GOT3 (cell line): ENCODE results near the gene CROCC.

Source experiments
- DNase-seq: peaks from one replicate; lab custom pipeline; 2025; ENCODE audit warnings: mixed read lengths; lab: John Stamatoyannopoulos, UW

The CROCC gene

DNA sequence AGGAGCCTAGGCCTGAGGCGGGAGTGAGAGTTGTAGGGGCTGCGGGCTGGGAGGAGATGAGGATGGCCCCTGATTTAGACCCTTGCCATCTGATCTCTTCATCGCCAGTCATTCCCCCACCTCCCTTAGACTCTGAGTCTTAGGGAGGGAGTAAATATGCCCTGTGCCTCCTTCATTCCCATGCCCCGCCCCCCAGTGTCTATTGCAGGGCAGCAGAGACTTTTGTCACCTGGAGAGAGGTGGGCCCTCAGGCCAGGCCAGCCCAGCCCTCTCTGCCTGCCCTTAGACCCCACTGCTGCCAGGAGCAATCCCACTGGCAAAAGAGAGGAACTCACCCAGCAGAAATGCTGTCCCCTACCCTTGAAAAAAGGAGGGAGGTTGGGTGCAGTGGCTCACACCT is 61.9 kb downstream of the CROCC start:
- DNase-seq: no peak

- peak; percentile 29 for DNase-seq
Observed at GRCh38 chr1:16984717-16985116, 63.0 kb downstream of the CROCC start.

DNA sequence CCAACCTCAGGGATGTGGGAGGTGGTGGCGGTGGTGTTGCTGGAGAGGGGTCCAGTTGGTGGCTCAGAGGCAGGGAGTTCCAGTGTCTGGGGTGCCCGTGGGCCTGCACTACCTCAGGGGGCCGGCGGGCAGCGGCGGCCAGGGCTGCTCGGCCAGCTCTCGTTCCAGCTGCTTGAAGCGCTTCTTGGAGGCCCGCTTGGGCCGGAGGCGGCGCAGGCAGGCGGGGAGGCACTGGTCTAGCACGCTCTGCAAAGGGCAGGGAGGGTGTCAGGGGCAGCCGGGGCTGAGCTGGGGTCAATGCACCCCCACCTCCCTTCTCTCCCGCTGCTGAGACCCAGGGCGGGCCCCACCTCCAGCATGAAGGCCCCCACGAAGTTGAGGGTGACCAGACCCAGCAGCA is 64.4 kb downstream of the CROCC start:
- DNase-seq: no peak

- DNase-seq: no peak
Observed at GRCh38 chr1:16986560-16986959, 64.8 kb downstream of the CROCC start.

DNA sequence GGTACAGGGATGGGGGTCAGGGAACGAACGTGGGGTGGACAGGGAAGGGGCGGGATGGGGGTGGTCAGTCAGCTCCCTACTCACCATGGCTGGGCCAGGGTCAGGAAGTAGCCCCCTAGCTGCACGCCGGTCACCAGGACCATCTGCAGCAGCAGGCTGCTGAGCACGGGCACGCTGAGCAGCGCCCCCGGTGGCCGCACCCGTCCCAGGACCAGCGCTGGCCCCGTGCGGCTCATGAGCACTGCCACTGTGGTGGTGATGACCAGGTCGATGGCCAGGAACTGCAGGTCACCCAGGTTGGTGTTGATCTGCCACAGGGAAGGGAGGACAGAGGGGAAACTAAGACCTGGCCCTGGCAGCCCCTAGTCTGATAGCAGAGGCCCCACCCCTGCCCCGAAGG is 65.2 kb downstream of the CROCC start:
- DNase-seq: no peak

DNA sequence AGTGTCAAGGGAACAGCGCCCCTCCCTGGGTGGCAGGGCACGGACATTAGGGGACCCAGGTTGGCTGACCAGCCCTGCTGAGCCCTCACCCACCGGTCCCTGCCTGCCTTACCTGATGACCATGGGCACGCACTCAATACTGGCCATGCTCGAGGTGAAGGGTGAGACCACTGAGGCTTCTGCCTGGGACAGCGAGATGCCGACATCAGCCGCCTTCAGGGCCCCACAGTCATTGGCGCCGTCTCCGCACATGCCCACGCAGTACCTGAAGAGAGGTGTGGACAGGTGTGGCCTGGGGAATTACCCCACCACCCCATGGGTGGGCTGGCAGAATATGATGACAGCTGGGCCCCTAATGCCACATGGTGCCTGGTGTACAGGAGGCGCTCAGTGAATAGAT is 66.5 kb downstream of the CROCC start:
- no peak for DNase-seq

DNA sequence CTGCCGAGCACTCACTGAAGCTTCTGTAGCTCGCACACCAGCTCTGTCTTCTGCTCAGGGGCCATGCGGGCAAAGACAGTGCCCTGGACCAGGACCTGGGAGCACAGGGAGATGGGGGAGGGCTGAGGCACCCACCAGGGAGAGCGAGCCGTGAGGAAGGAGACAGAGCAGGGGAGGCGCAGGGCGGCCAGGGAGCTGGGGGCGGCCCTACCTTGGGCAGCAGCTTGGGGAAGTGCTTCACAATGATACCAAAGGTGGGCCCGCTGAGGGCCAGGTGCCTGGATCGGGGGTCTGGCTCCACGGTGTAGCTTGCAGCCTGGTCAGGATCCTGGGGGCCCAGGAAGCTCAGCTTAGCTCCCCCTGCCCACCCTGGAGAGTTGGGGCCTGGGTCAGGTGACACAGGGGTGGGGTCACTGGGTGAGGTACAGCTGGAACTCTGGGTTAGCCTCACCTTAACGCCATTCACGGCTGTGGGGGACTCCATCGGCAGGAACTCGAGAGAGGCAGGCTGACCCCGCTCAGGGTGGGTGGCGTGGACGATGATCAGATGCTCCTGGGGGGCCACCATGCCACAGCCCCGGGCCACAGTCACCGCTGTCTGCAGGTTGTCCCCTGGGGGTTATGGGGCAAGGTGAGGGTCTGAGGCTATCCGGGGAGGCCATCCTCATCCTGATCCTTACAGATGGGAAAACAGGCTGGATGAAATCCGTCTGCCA is 68.1 kb downstream of the CROCC start:
- DNase-seq: no peak

DNA sequence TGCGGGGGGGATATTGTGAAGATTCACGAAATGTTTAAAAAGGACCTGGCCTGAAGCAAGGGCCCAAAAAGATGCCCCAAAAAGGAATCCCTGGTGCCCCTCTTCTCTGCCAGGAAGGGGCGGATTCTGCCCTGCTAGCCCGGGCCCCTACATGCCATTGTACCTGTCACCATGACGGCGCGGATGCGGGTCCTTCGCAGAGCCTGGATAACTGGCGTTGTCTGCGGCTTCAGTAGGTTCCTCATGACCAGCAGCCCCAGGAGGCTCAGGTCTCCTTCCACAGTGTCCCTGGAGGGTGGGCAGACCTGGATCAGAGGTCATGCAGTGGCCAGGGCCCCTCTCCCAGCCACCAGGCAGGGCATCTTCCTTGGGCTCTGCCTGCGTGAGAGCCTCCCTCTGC is 69.8 kb downstream of the CROCC start:
- no peak for DNase-seq

DNA sequence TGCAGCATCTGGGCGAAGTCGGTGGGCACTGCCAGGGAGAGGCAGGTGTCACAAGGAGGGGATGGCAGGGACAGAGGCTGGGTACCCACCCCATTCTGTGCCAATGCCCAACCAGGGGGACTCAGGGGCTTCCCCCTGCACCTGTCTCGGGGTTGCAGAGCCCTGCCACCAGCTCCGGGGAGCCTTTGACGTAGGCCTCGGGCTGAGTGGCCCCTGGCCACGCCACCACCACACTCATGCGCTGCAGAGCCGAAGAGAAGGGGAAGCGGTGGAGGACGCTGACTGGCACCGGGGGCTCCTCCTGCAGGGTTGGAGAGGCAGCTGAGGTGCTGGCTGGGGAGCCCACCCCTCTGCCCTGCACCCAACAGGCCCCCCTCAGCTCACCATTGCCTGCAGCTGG is 70.4 kb downstream of the CROCC start:
- no peak for DNase-seq

DNA sequence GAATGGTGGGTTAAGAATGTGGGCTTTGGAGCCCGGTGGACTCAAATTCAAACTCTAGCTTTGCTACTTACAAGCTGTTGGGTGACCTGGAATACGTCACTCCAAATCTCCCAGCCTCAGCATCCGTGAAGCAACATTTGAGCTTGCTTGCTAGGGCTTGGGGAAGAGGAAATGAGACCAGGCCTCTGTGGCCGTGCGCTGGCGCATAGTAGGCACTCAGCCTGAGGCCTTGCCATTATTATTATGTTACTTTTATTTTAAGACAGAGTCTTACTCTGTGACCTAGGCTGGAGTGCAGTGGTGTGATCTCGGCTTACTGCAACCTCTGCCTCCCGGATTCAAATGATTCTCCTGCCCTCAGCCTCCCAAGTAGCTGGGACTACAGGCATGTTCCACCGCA is 70.9 kb downstream of the CROCC start:
- no peak for DNase-seq

GRCh38 chr1:16993521-16994038 is 71.8 kb downstream of the CROCC start:
- no peak for DNase-seq

DNA sequence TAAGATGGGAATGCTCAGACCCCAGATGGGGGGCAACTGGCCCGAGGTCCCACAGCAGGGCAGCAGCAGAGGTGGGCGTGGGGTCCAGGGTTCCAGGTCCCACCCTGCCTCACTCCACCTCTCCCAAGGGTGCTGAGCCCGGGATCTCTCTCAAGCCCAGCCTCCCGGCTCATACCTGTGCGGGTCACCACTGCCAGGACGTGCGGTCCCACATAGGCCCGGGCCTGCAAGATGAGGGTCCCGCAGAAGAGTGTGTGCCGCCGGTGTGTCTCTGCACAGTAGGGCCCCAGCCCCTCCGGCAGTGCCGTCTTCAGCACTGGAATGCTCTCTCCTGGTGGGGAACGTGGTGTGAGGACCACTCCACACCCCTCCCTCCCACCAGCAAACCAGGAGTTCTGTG is 75.1 kb downstream of the CROCC start:
- no peak for DNase-seq

DNA sequence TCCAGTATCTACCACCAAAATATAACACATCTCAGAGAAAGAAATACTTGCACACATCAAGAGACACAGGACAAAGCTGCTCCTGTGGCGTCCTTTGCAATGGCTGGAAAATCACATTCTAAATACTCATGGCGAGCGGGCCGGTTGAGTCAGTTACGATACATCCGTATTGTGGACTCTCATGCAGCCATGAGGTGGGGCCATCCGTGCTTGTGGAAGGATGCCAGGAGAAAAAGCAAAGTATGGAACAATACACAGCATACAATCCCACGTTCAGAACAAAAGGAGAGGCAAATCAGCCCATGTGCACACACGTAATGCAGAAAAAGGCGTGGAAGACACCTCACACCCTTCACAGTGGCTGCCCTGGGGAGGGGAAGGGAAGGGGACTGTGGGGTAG is 76.9 kb downstream of the CROCC start:
- no peak for DNase-seq

DNA sequence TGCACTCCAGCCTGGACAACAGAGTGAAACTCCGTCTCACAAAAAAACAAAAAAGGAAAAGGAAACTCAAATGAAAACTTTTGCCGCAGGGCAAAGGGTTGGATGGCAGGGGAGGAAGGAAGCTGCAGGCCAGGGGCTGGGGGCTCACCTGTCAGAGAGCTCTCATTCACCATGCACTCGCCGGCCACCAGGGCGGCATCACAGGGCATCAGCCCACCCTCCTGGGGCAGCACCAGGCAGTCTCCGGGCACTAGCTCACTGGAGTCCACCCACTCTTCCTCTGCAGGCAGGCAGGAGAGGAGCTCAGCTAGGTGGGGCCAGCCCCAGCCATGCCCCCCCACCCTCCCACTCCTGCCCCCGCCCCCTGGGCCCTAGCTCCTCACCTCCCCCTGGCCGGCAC is 78.1 kb downstream of the CROCC start:
- DNase-seq: no peak

- no peak for DNase-seq
Observed at GRCh38 chr1:17001760-17002523, 80.2 kb downstream of the CROCC start.

DNA sequence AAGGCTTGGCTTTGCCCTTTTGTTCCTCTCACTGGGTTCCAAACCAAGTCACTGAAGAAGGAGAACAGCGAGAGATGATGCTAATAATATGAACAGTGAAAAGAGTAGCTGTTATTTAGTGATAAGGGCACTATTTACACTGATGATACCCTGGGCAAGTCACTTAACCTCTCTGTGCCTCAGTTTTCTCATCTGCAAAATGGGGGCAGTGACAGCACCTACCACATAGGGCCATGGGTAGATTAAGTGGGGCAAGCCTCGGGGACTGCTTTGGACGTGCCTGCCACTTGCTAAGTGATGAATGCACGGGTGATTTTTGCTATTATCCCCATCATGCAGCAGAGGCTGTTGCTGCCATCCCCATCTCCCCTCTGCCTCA is 80.8 kb downstream of the CROCC start:
- DNase-seq: no peak

DNA sequence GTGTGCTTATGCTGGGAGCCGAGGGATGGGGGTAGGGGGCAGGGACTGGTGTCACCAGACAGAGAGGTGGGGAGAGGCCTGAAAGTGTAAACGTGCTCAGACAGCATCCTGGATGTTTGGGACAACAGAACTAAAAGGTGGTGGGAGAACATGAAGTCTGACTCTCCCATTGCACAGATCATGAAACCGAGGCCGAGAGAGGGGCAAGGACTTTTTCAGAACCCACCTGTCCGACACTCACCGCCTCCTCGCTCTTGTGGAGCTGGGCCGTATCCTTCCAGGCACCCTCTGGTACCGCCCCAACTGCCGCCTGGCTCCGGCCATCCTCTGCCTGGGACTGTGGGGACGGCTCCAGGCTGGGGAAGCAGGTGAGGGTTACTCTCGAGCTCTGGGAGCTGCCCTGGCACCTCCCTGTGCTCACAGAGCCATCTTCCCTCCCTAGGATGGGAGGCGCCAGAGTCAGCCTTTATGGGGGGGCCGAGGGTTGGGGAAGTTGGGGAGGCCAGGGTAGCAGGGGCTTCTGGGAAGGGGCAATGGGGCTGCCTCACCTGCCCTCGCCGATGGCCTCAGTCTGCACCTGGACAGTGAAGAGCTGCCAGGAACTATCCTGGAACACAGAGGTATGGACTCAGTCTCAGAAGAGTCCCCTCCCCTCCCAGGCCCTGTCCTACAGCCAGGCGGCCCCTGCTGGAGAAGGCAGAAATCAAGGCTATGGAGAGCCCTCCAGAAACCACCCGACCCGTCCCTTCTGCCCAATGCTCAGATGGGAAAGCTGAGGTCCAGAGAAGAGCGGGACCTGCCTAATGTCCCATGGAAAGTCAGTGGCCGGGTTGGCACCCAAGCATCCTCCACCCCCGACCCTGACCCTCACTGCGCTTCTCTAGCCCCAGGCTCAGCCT is 83.0 kb downstream of the CROCC start:
- no peak for DNase-seq

DNA sequence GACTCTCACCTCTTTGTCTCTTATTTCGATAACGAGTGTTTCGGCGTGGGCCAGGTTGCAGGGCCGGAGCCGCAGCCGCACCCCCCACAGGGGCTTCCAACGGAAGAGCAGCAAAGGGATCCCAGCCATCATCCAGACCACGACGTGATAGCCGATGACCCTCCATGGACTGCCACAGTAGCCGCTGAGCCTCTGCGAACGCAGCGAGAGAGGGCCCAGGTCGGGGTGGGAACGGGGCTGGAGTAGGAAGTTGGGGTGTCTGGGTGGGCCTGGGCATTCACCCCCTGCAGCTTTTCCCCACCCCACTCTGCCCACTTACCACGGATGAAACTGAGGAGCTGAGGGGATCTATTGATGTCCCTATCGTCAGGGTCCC is 83.6 kb downstream of the CROCC start:
- no peak for DNase-seq

DNA sequence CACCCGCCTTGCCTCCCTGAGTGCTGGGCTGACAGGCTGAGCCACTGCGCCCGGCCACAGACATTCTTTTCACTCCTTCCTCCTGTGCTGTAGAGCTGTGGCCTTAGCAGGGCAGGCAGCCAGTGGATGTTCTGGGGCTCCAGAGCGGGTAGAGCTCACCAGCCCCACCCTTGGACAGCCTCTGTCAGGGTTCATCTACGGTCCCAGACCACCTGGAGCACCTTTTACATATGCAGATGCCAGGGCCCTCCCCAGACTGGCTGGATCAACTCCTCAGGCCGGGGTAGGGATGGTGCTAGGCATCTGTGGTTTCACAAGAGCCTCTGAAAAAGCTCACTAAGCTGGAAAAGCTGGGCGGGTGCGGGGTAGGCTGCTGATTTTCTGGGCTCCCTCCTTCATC is 85.4 kb downstream of the CROCC start:
- DNase-seq: no peak

- DNase-seq: no peak
Observed at GRCh38 chr1:17008208-17008855, 86.6 kb downstream of the CROCC start.

GRCh38 chr1:17009706-17010105 is 88.0 kb downstream of the CROCC start:
- no peak for DNase-seq

DNA sequence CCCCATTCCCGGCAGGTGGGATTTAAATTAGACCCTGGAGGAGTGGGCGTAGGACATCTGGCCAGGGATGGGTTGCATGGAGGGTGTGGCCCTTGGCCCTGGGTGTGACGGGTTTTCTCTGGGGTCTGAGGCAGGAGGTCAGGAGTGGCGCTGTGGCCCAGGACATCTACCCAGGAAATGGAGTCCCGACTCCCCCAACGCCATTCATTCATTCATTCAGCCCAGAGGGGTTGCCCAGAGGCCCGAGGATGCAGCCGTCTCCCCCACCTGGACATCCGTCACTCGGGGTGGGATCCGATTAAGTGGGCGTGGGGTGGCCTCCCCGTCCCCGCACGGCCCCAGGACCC is 89.3 kb downstream of the CROCC start:
- DNase-seq: no peak
